Stimulated activated naive CD8-positive, alpha-beta T cell treated with anti-CD3 and anti-CD28 coated beads, Interleukin-15, Interleukin-2, amounts not matched to agents 100 ng/mL and 50 ng/mL, for 24 hours (primary cell): ENCODE measurements around the gene GLT8D2.
A peak's percentile ranks its signal among the peaks of the same experiment; 100 is the strongest.

Source experiments
- H3K27ac Mint-ChIP-seq: one replicate; pipeline ENCODE4 v1.8.0; 2021; ENCODE audit warnings: mild to moderate bottlenecking, mixed read lengths
- H3K27me3 Mint-ChIP-seq: one replicate; pipeline ENCODE4 v1.8.0; 2021; ENCODE audit warnings: mixed read lengths
- H3K36me3 Mint-ChIP-seq: one replicate; pipeline ENCODE4 v1.8.0; 2021; ENCODE audit warnings: low read depth, mixed read lengths
- H3K4me1 Mint-ChIP-seq: one replicate; pipeline ENCODE4 v1.8.0; 2021; ENCODE audit warnings: low read depth, mixed read lengths
- H3K4me3 Mint-ChIP-seq: one replicate; pipeline ENCODE4 v1.8.0; 2021; ENCODE audit warnings: mild to moderate bottlenecking, mixed read lengths
- H3K9me3 Mint-ChIP-seq: one replicate; pipeline ENCODE4 v1.8.0; 2021; ENCODE audit warnings: mixed read lengths

The GLT8D2 gene

GRCh38 chr12:104049903-104050356, at the start of gene GLT8D2:
GLT8D2 (minus strand) TSS chr12:104050187; CDS start chr12:104019648, 30,539 bp downstream.
- peaks cover 45% of the 10 kb centered on the region for H3K27me3 Mint-ChIP-seq
- peak within 1 kb of the TSS; percentile 49 for H3K4me3 Mint-ChIP-seq
- peaks cover 6% of the 10 kb centered on the region for H3K4me1 Mint-ChIP-seq
- no peaks in the 10 kb centered on the region for H3K36me3 Mint-ChIP-seq
- H3K9me3 Mint-ChIP-seq = no peaks in the 10 kb centered on the region
- no peak within 1 kb of the TSS for H3K27ac Mint-ChIP-seq

GRCh38 chr12:104097954-104098353, 48.0 kb upstream of the GLT8D2 start:
- H3K36me3 Mint-ChIP-seq = peaks cover 52% of the 10 kb centered on the region
- H3K4me3 Mint-ChIP-seq = no peak overlapping the region
- H3K4me1 Mint-ChIP-seq = no peaks in the 10 kb centered on the region
- H3K9me3 Mint-ChIP-seq = no peaks in the 10 kb centered on the region
- no peaks in the 10 kb centered on the region for H3K27me3 Mint-ChIP-seq
- no peak overlapping the region for H3K27ac Mint-ChIP-seq

- H3K9me3 Mint-ChIP-seq = no peaks in the 10 kb centered on the region
- peaks cover 53% of the 10 kb centered on the region for H3K36me3 Mint-ChIP-seq
- H3K27me3 Mint-ChIP-seq = no peaks in the 10 kb centered on the region
- no peak overlapping the region for H3K27ac Mint-ChIP-seq
- no peaks in the 10 kb centered on the region for H3K4me1 Mint-ChIP-seq
- no peak overlapping the region for H3K4me3 Mint-ChIP-seq
Observed at GRCh38 chr12:104095289-104095688, 45.3 kb upstream of the GLT8D2 start.

- peaks cover 61% of the 10 kb centered on the region for H3K36me3 Mint-ChIP-seq
- no peaks in the 10 kb centered on the region for H3K4me1 Mint-ChIP-seq
- no peak overlapping the region for H3K4me3 Mint-ChIP-seq
- no peaks in the 10 kb centered on the region for H3K9me3 Mint-ChIP-seq
- H3K27me3 Mint-ChIP-seq = no peaks in the 10 kb centered on the region
- no peak overlapping the region for H3K27ac Mint-ChIP-seq
Observed at GRCh38 chr12:104094284-104094683, 44.3 kb upstream of the GLT8D2 start.

GRCh38 chr12:104091136-104091535, 41.1 kb upstream of the GLT8D2 start:
- Mint-ChIP-seq H3K9me3 (no peaks in the 10 kb centered on the region), H3K36me3 (peaks cover 51% of the 10 kb centered on the region), H3K4me3 (no peak overlapping the region), H3K27me3 (no peaks in the 10 kb centered on the region), H3K4me1 (no peaks in the 10 kb centered on the region), H3K27ac (no peak overlapping the region)

- no peaks in the 10 kb centered on the region for H3K9me3 Mint-ChIP-seq
- no peaks in the 10 kb centered on the region for H3K4me1 Mint-ChIP-seq
- H3K4me3 Mint-ChIP-seq = no peak overlapping the region
- no peak overlapping the region for H3K27ac Mint-ChIP-seq
- no peaks in the 10 kb centered on the region for H3K27me3 Mint-ChIP-seq
- H3K36me3 Mint-ChIP-seq = peaks cover 51% of the 10 kb centered on the region
Observed at GRCh38 chr12:104090685-104091084, 40.7 kb upstream of the GLT8D2 start.

GRCh38 chr12:104083769-104084475, 33.9 kb upstream of the GLT8D2 start:
- H3K27ac Mint-ChIP-seq = peak overlapping the region; percentile 69
- no peaks in the 10 kb centered on the region for H3K9me3 Mint-ChIP-seq
- H3K4me3 Mint-ChIP-seq = peak overlapping the region; percentile 14
- peaks cover 41% of the 10 kb centered on the region for H3K36me3 Mint-ChIP-seq
- H3K27me3 Mint-ChIP-seq = no peaks in the 10 kb centered on the region
- peaks cover 21% of the 10 kb centered on the region for H3K4me1 Mint-ChIP-seq

- H3K27ac Mint-ChIP-seq = no peak overlapping the region
- H3K9me3 Mint-ChIP-seq = no peaks in the 10 kb centered on the region
- H3K27me3 Mint-ChIP-seq = no peaks in the 10 kb centered on the region
- peaks cover 40% of the 10 kb centered on the region for H3K36me3 Mint-ChIP-seq
- peaks cover 21% of the 10 kb centered on the region for H3K4me1 Mint-ChIP-seq
- H3K4me3 Mint-ChIP-seq = no peak overlapping the region
Observed at GRCh38 chr12:104080764-104081163, 30.8 kb upstream of the GLT8D2 start.

GRCh38 chr12:104079024-104079423, 29.0 kb upstream of the GLT8D2 start:
- no peak overlapping the region for H3K27ac Mint-ChIP-seq
- no peaks in the 10 kb centered on the region for H3K9me3 Mint-ChIP-seq
- no peak overlapping the region for H3K4me3 Mint-ChIP-seq
- no peaks in the 10 kb centered on the region for H3K27me3 Mint-ChIP-seq
- peaks cover 12% of the 10 kb centered on the region for H3K4me1 Mint-ChIP-seq
- peaks cover 31% of the 10 kb centered on the region for H3K36me3 Mint-ChIP-seq

GRCh38 chr12:104073699-104074098, 23.7 kb upstream of the GLT8D2 start:
- no peaks in the 10 kb centered on the region for H3K4me1 Mint-ChIP-seq
- no peak overlapping the region for H3K4me3 Mint-ChIP-seq
- no peaks in the 10 kb centered on the region for H3K27me3 Mint-ChIP-seq
- no peak overlapping the region for H3K27ac Mint-ChIP-seq
- H3K36me3 Mint-ChIP-seq = peaks cover 21% of the 10 kb centered on the region
- no peaks in the 10 kb centered on the region for H3K9me3 Mint-ChIP-seq

GRCh38 chr12:104072099-104072498, 22.1 kb upstream of the GLT8D2 start:
- H3K27ac Mint-ChIP-seq = no peak overlapping the region
- H3K36me3 Mint-ChIP-seq = peaks cover 25% of the 10 kb centered on the region
- H3K4me1 Mint-ChIP-seq = peaks cover 2% of the 10 kb centered on the region
- H3K27me3 Mint-ChIP-seq = no peaks in the 10 kb centered on the region
- no peak overlapping the region for H3K4me3 Mint-ChIP-seq
- no peaks in the 10 kb centered on the region for H3K9me3 Mint-ChIP-seq

GRCh38 chr12:104064842-104065427, 14.9 kb upstream of the GLT8D2 start:
- peak overlapping the region; percentile 92 for H3K4me3 Mint-ChIP-seq
- H3K27ac Mint-ChIP-seq = peak overlapping the region; percentile 37
- peaks cover 7% of the 10 kb centered on the region for H3K27me3 Mint-ChIP-seq
- peaks cover 8% of the 10 kb centered on the region for H3K36me3 Mint-ChIP-seq
- peaks cover 22% of the 10 kb centered on the region for H3K4me1 Mint-ChIP-seq
- H3K9me3 Mint-ChIP-seq = no peaks in the 10 kb centered on the region

- Mint-ChIP-seq H3K27ac (peak within 1 kb of the TSS; percentile 76), H3K4me1 (peaks cover 22% of the 10 kb centered on the region), H3K27me3 (peaks cover 11% of the 10 kb centered on the region), H3K36me3 (peaks cover 8% of the 10 kb centered on the region), H3K9me3 (no peaks in the 10 kb centered on the region), H3K4me3 (peak within 1 kb of the TSS; percentile 92)
Observed at GRCh38 chr12:104064031-104064841, 14.2 kb upstream of the GLT8D2 start, which contains the start of gene HCFC2. HCFC2 (plus strand) TSS chr12:104064531; CDS start chr12:104064561, 30 bp downstream.

- peak overlapping the region; percentile 76 for H3K27ac Mint-ChIP-seq
- H3K27me3 Mint-ChIP-seq = peaks cover 13% of the 10 kb centered on the region
- H3K4me3 Mint-ChIP-seq = peak overlapping the region; percentile 92
- peaks cover 8% of the 10 kb centered on the region for H3K36me3 Mint-ChIP-seq
- H3K4me1 Mint-ChIP-seq = peaks cover 22% of the 10 kb centered on the region
- no peaks in the 10 kb centered on the region for H3K9me3 Mint-ChIP-seq
Observed at GRCh38 chr12:104063712-104064030, 13.7 kb upstream of the GLT8D2 start.

GRCh38 chr12:104060791-104061190, 10.8 kb upstream of the GLT8D2 start:
- Mint-ChIP-seq H3K9me3 (peaks cover 3% of the 10 kb centered on the region), H3K36me3 (no peaks in the 10 kb centered on the region), H3K27me3 (peaks cover 22% of the 10 kb centered on the region), H3K4me1 (peaks cover 14% of the 10 kb centered on the region), H3K27ac (no peak overlapping the region), H3K4me3 (no peak overlapping the region)
